Gastroesophageal sphincter (tissue), 4 donors: ENCODE results near the gene ZBED2. TPM values are rescaled to one million over a fixed set of nuclear protein-coding genes. Genes with fewer than 3 reads are reported as not detected.

ENCODE experiments used
- ATAC-seq: fragments of 150-250 bp; one replicate; pipeline ENCODE4 v1.9.1; 2016; ENCODE audit warnings: mild to moderate bottlenecking, moderate library complexity
- H3K27ac ChIP-seq, 4 donors: fragments of 200-600 bp; sonication (generic) in 3 of 4; 1 replicate in 3 of 4; 2 replicates in 1 of 4; pipeline ENCODE4 v1.5.1; 2016 to 2019
- H3K27me3 ChIP-seq: fragments of 200-600 bp; sonication (generic); one replicate; pipeline ENCODE4 v1.5.1; 2019
- H3K36me3 ChIP-seq, 2 donors: fragments of 200-600 bp; sonication (generic); one replicate each; pipeline ENCODE4 v1.5.1; 2019; ENCODE audit warnings: control low read depth in 1 of 2
- H3K4me1 ChIP-seq, 3 donors: fragments of 200-600 bp; sonication (generic); 1 replicate in 2 of 3; 2 replicates in 1 of 3; pipeline ENCODE4 v1.5.1; 2016 to 2019; ENCODE audit warnings: control low read depth in 2 of 3
- H3K4me3 ChIP-seq, 2 donors: fragments of 200-600 bp; sonication (generic); one replicate each; pipeline ENCODE4 v1.5.1; 2019; ENCODE audit warnings: mild to moderate bottlenecking in 1 of 2, moderate library complexity in 1 of 2
- H3K9me3 ChIP-seq, 3 donors: fragments of 200-600 bp; sonication (generic); one replicate each; pipeline ENCODE4 v1.5.1; 2017 to 2019; ENCODE audit warnings: control low read depth in 2 of 3
- CTCF ChIP-seq, 4 experiments: fragments of 200-600 bp in 2 of 4; fragments of 450-650 bp in 2 of 4; sonication (generic) in 1 of 4; IDR thresholded peaks; one replicate each; pipeline ENCODE4 v1.5.1; 2017 to 2019; ENCODE audit warnings: antibody characterized with exemption in 4 of 4, mild to moderate bottlenecking in 2 of 4, moderate library complexity in 2 of 4
- EP300 ChIP-seq: sonication (generic); formaldehyde crosslinking; IDR thresholded peaks from one replicate; pipeline ENCODE4 v1.6.1; 2017; ENCODE audit warnings: antibody characterized with exemption, mild to moderate bottlenecking
- POLR2A ChIP-seq, 2 donors: fragments of 450-650 bp; IDR thresholded peaks; one replicate each; pipeline ENCODE4 v1.6.1; 2017; ENCODE audit warnings: antibody characterized with exemption in 2 of 2, mild to moderate bottlenecking in 2 of 2, moderate library complexity in 1 of 2
- POLR2AphosphoS5 ChIP-seq: sonication (generic); formaldehyde crosslinking; IDR thresholded peaks from one replicate; pipeline ENCODE4 v1.6.1; 2017; ENCODE audit warnings: antibody characterized with exemption
- WGBS, 2 donors: methylation state at CpG; one replicate each; pipeline ENCODE4 v1.1.5; 2018; ENCODE audit warnings: low coverage in 1 of 2; 5-methylcytosine and 5-hydroxymethylcytosine counted together
- total RNA-seq, 4 donors: library from RNA; depleted of rRNA; stranded (reverse); fragments of >200 nt; gene quantifications; one replicate each; pipeline ENCODE4 v1.1.0, GENCODE V29; 2016

Gene ZBED2
- total RNA-seq, 4 donors from 2014 or later = 0.20 TPM; not detected in 3

GRCh38 chr3:111627092-111627491, 31.9 kb upstream of the ZBED2 start:
- no peaks in the 10 kb centered on the region for H3K27me3 ChIP-seq
- 72 to 80% methylated on average over 1 to 2 of the region's 2 CpGs for WGBS, 2 donors
- no peaks in the 10 kb centered on the region for H3K4me1 ChIP-seq
- no peak overlapping the region for H3K4me3 ChIP-seq
- no peaks in the 10 kb centered on the region for H3K36me3 ChIP-seq
- H3K27ac ChIP-seq = no peak overlapping the region
- H3K9me3 ChIP-seq = peaks cover 0 to 36% (median 0%) of the 10 kb centered on the region in 3 donors
- TF ChIP-seq POLR2AphosphoS5 = no peak
- TF ChIP-seq CTCF (IDR thresholded peaks at IDR 0.05) = no peak
- TF ChIP-seq POLR2A (IDR thresholded peaks at IDR 0.05) = no peak
- no peak for TF ChIP-seq EP300
- ATAC-seq = no peak

- no peaks in the 10 kb centered on the region for H3K9me3 ChIP-seq
- H3K4me3 ChIP-seq = no peak overlapping the region
- 42 to 51% methylated on average over 5 of the region's 5 CpGs for WGBS, 2 donors
- no peaks in the 10 kb centered on the region for H3K27me3 ChIP-seq
- no peak for ATAC-seq
- H3K36me3 ChIP-seq = no peaks in the 10 kb centered on the region
- TF ChIP-seq CTCF (IDR thresholded peaks at IDR 0.05) = no peak
- TF ChIP-seq EP300 = no peak
- TF ChIP-seq POLR2A (IDR thresholded peaks at IDR 0.05) = no peak
- no peak for TF ChIP-seq POLR2AphosphoS5
- no peak overlapping the region for H3K27ac ChIP-seq
- no peaks in the 10 kb centered on the region for H3K4me1 ChIP-seq
Observed at GRCh38 chr3:111621535-111621934, 26.4 kb upstream of the ZBED2 start.

- TF ChIP-seq CTCF (IDR thresholded peaks at IDR 0.05) = no peak
- no peak for TF ChIP-seq POLR2AphosphoS5
- Histone ChIP-seq H3K36me3 (no peaks in the 10 kb centered on the region), H3K27ac (no peak overlapping the region), H3K4me1 (no peaks in the 10 kb centered on the region), H3K9me3 (no peaks in the 10 kb centered on the region), H3K27me3 (no peaks in the 10 kb centered on the region), H3K4me3 (no peak overlapping the region)
- WGBS, 2 donors = 67 to 68% methylated on average over 2 to 3 of the region's 3 CpGs
- no peak for ATAC-seq
Observed at GRCh38 chr3:111619833-111620232, 24.7 kb upstream of the ZBED2 start.

DNA sequence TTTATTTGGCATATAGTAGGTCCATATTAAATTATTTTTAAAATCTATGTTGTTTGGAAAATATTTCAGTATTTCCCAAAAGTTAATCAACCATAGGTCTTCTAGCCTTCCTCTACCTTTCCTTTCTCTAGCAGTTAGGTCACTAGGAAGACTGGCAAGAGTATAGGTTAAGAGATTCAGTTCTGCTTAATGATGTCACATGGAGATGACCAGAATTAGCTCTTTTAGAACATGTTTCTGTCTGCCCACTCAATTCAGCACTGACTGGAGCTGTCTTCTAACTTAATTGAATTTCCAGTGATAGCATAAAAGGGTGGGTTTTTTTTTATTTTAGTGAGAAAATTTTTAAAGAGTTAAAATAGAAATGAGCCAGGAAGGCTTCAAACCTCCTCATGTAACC, 23.8 kb upstream of the ZBED2 start:
- H3K9me3 ChIP-seq = no peaks in the 10 kb centered on the region

More for the DNA sequence above, 23.8 kb upstream of the ZBED2 start:
- TF ChIP-seq POLR2A (IDR thresholded peaks at IDR 0.05) (no peak), EP300 (no peak), CTCF (IDR thresholded peaks at IDR 0.05) (no peak), POLR2AphosphoS5 (no peak)
- Histone ChIP-seq H3K27ac (no peak overlapping the region), H3K36me3 (no peaks in the 10 kb centered on the region), H3K4me1 (no peaks in the 10 kb centered on the region), H3K27me3 (no peaks in the 10 kb centered on the region), H3K4me3 (no peak overlapping the region)
- no peak for ATAC-seq
